ENCODE measurements around the gene ACTL10. TPM values are rescaled to one million over a fixed set of nuclear protein-coding genes. Genes with fewer than 3 reads are reported as not detected.
"Not testable (repeated sequence)": the region's sequence is repeated elsewhere in the genome, so short reads cannot be mapped to it uniquely, and the experiment has no call there.

ACTL10 gene
- total RNA-seq, 1 donor from 2014 or later, result 1.3 TPM

DNA sequence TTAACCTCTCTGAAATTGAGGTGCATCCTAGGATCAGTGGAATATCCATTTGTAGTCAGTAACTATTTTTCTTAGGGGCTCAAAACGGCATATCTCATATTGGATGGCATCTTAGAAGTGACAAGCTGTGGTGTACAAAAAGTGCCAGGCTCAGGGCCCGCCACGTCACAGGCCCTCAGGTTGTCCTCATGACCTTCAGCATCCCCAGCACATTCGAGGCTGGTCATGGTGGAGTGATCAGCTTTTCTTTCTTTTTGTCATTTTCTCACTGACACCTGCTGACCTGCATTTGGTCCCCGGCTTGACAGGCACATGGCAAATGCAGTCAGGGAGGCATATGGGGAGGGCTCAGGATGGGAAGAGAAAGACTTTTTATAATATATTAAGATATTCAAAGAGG, 26.5 kb downstream of the ACTL10 start:
- TF ChIP-seq, protein P1, sequence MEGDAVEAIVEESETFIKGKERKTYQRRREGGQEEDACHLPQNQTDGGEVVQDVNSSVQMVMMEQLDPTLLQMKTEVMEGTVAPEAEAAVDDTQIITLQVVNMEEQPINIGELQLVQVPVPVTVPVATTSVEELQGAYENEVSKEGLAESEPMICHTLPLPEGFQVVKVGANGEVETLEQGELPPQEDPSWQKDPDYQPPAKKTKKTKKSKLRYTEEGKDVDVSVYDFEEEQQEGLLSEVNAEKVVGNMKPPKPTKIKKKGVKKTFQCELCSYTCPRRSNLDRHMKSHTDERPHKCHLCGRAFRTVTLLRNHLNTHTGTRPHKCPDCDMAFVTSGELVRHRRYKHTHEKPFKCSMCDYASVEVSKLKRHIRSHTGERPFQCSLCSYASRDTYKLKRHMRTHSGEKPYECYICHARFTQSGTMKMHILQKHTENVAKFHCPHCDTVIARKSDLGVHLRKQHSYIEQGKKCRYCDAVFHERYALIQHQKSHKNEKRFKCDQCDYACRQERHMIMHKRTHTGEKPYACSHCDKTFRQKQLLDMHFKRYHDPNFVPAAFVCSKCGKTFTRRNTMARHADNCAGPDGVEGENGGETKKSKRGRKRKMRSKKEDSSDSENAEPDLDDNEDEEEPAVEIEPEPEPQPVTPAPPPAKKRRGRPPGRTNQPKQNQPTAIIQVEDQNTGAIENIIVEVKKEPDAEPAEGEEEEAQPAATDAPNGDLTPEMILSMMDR (IDR thresholded peaks at IDR 0.05), result no peak
- no peak overlapping the region for H3K4me3 ChIP-seq
- H3K36me3 ChIP-seq, result no peaks in the 10 kb centered on the region
- no peaks in the 10 kb centered on the region for H3K9me3 ChIP-seq
- intact Hi-C loops (cut with DNase I), result no loop called here
- DNase-seq (no peak), ATAC-seq (no peak)
- peak overlapping the region; percentile 51 for H3K27ac ChIP-seq
- peaks cover 10% of the 10 kb centered on the region for H3K4me1 ChIP-seq
- no peaks in the 10 kb centered on the region for H3K27me3 ChIP-seq

DNA sequence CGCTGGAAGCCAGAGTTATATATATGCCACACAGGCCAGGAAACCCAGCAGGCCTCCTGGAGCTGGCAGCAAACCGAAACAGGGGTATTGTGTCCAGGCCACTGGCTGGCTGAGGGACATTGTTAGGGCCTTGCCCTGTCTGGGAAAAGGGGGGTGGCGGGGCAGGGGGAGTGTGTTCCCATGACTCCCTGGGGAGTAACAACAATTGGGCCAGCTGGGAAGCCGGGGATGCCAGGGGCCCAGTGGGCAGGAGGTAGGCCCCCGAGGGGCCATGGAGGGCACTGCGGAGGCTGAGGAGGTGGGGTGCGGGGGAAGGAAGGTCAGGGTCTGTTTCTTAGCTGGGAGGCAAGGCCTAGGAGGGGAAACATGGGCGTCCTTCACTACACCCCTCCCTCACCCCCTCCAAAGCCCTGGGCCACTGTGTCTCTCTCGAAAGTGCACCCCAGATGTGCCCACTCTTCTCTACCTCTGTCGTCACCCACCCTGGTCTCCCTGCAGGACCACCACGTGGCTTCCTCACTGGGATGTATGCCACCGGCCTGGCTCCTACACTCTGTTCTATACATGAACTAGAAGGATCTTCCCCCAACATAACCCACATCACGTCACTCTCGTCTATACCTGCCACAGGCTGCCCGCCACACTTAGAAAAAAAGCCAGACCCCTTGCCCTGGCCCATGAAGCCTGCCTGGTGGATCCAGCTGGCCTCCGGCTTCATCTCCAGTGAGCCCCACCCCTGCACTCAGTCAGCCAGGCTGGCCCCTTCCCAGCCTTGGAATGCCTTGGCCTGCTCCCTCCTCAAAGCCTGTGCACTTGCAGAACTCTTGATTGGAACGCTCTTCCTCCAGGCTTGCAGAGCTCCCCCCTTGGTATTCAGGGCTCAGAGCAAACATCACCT, 27.2 kb downstream of the ACTL10 start:
- no peaks in the 10 kb centered on the region for H3K9me3 ChIP-seq
- no peak overlapping the region for H3K4me3 ChIP-seq
- TF ChIP-seq, protein P1 (IDR thresholded peaks at IDR 0.05), result no peak
- DNase-seq (no peak), ATAC-seq (peak; percentile 83)
- intact Hi-C loops (cut with DNase I), result no loop called here
- H3K4me1 ChIP-seq, result peaks cover 10% of the 10 kb centered on the region
- H3K36me3 ChIP-seq, result no peaks in the 10 kb centered on the region
- H3K27me3 ChIP-seq, result no peaks in the 10 kb centered on the region
- peak overlapping the region; percentile 51 for H3K27ac ChIP-seq

DNA sequence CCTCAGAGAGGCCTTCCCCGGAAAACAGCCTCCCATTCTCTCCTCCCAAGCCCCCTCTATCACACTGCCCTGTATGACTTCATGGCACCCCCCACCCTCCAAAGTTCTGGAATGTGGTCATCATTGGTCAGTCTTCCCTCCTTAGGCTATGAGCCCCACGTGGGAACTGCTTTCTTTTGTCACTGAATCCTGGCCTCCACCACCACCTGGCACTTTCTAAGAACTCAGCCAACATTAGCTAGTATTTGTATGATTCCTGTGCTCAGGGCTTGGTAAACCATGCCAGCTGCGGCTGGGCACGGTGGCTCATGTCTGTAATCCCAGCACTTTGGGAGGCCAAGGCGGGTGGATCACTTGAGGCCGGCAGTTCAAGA, 27.9 kb downstream of the ACTL10 start:
- Histone ChIP-seq H3K4me1 (peaks cover 10% of the 10 kb centered on the region), H3K36me3 (no peaks in the 10 kb centered on the region), H3K27ac (no peak overlapping the region), H3K4me3 (no peak overlapping the region), H3K9me3 (no peaks in the 10 kb centered on the region), H3K27me3 (no peaks in the 10 kb centered on the region)
- no peak for DNase-seq
- intact Hi-C loops (cut with DNase I), result no loop called here
- TF ChIP-seq, protein P1 (IDR thresholded peaks at IDR 0.05), result no peak
- no peak for ATAC-seq

DNA sequence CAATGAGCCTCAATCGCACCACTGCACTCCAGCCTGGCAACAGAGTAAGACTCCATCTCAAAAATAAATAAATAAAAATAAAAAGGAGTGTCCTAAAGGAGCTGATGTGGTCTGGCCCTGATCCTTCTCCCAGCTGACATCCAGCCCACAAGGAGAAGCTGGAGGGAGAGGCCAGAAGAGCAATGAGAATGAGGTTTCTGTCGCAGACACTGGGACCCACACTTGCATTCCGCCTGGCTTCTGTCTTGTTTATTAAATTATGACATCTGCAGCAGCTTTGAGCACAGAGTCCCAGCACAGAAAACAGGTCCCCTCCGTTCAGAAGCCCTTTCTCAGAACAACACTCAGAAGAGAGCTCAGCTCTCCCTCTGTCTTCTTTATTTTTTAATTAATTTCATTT, 29.7 kb downstream of the ACTL10 start:
- no peaks in the 10 kb centered on the region for H3K9me3 ChIP-seq
- H3K27ac ChIP-seq, result no peak overlapping the region
- H3K36me3 ChIP-seq, result no peaks in the 10 kb centered on the region
- H3K4me1 ChIP-seq, result peaks cover 10% of the 10 kb centered on the region
- no peak for DNase-seq
- ATAC-seq, result no peak
- no peak overlapping the region for H3K4me3 ChIP-seq
- TF ChIP-seq, protein P1 (IDR thresholded peaks at IDR 0.05), result no peak
- H3K27me3 ChIP-seq, result no peaks in the 10 kb centered on the region
- intact Hi-C loops (cut with DNase I), result no loop called here

DNA sequence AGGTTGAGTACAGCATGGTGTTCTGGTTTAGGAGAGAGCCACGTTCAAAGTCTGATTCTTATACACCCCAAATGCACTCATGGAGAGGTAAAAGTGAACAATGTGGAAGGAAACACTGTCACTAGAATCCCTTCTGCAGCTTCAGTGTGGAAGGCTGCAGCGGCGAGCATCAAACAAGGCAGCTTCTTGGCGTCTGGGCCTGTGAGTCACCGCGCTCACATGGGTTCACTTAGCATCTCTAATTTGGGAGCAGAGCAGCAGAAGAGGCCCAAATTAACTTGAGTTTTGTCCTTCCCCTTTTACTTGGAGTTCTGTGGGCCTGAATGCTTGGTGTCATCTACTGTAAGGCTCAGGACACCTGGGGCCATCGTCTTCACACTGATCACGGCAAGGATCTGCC, 30.4 kb downstream of the ACTL10 start:
- Histone ChIP-seq H3K4me3 (no peak overlapping the region), H3K27ac (no peak overlapping the region), H3K4me1 (peaks cover 10% of the 10 kb centered on the region), H3K27me3 (no peaks in the 10 kb centered on the region), H3K9me3 (no peaks in the 10 kb centered on the region), H3K36me3 (no peaks in the 10 kb centered on the region)
- no peak for ATAC-seq
- TF ChIP-seq, protein P1 (IDR thresholded peaks at IDR 0.05), result no peak
- intact Hi-C loops (cut with DNase I), result no loop called here
- DNase-seq, result no peak

DNA sequence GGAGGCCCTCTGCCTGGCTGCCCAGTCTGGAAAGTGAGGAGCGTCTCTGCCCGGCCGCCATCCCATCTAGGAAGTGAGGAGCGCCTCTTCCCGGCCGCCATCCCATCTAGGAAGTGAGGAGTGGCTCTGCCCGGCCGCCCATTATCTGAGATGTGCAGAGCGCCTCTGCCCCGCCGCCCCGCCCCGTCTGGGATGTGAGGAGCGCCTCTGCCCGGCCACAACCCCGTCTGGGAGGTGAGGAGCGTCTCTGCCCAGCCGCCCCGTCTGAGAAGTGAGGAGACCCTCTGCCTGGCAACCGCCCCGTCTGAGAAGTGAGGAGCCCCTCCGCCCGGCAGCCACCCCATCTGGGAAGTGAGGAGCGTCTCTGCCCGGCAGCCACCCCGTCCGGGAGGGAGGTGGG, 32.2 kb downstream of the ACTL10 start:
- H3K4me1 ChIP-seq; H3K9me3 ChIP-seq; H3K27me3 ChIP-seq; H3K27ac ChIP-seq; DNase-seq; intact Hi-C loops (cut with DNase I); H3K36me3 ChIP-seq; H3K4me3 ChIP-seq; ATAC-seq: not testable (repeated sequence)

DNA sequence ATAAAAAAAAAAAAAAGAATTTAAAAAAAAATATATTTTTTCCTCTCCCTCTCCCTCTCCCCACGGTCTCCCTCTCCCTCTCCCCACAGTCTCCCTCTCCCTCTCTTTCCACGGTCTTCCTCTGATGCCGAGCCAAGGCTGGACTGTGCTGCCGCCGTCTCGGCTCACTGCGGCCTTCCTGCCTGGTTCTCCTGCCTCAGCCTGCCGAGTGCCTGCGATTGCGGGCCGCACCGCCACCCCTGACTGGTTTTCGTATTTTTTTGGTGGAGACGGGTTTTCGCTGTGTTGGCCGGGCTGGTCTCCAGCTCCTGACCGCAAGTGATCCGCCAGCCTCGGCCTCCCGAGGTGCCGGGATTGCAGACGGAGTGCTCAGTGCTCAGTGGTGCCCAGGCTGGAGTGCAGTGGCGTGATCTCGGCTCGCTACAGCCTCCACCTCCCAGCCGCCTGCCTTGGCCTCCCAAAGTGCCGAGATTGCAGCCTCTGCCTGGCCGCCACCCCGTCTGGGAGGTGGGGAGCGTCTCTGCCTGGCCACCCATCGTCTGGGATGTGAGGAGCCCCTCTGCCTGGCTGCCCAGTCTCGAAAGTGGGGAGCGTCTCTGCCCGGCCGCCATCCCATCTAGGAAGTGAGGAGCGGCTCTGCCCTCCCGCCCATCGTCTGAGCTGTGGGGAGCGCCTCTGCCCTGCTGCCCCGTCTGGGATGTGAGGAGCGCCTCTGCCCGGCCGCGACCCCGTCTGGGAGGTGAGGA, 34.1 kb downstream of the ACTL10 start:
- H3K4me1 ChIP-seq; H3K27ac ChIP-seq; H3K9me3 ChIP-seq; H3K27me3 ChIP-seq; H3K4me3 ChIP-seq; ATAC-seq; DNase-seq; H3K36me3 ChIP-seq; intact Hi-C loops (cut with DNase I): not testable (repeated sequence)
